ENCODE measurements around the gene FGD2. TPM values are rescaled to one million over a fixed set of nuclear protein-coding genes. Genes with fewer than 3 reads are reported as not detected.

Gene FGD2
- total RNA-seq, 1 experiment from 2014 or later: not detected

GRCh38 chr6:36999751-37000125, 5.7 kb upstream of the FGD2 start:
- H3K9me3 ChIP-seq (ENCODE audit: low read depth, low read length, poor library complexity, severe bottlenecking): no peaks in the 10 kb centered on the region
- intact Hi-C loops (cut with micrococcal nuclease; ENCODE audit: unreplicated experiment): no loop called here
- no peak overlapping the region for H3K27ac ChIP-seq (ENCODE audit: low read depth, low read length, poor library complexity, severe bottlenecking)
- no peaks in the 10 kb centered on the region for H3K27me3 ChIP-seq (replicated peaks; ENCODE audit: insufficient read depth, low read depth, low read length, poor library complexity)
- H3K4me1 ChIP-seq (ENCODE audit: insufficient read depth, low read length, poor library complexity, severe bottlenecking): no peaks in the 10 kb centered on the region
- POLR2A ChIA-PET (ENCODE audit: low non-redundant PET): no interaction called here
- TF ChIP-seq, protein P1, sequence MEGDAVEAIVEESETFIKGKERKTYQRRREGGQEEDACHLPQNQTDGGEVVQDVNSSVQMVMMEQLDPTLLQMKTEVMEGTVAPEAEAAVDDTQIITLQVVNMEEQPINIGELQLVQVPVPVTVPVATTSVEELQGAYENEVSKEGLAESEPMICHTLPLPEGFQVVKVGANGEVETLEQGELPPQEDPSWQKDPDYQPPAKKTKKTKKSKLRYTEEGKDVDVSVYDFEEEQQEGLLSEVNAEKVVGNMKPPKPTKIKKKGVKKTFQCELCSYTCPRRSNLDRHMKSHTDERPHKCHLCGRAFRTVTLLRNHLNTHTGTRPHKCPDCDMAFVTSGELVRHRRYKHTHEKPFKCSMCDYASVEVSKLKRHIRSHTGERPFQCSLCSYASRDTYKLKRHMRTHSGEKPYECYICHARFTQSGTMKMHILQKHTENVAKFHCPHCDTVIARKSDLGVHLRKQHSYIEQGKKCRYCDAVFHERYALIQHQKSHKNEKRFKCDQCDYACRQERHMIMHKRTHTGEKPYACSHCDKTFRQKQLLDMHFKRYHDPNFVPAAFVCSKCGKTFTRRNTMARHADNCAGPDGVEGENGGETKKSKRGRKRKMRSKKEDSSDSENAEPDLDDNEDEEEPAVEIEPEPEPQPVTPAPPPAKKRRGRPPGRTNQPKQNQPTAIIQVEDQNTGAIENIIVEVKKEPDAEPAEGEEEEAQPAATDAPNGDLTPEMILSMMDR (conservative IDR thresholded peaks at IDR 0.05; ENCODE audit: low read depth, low read length): no peak
- no peak for TF ChIP-seq EZH2 (IDR thresholded peaks at IDR 0.05; ENCODE audit: borderline replicate concordance, low read depth, low read length, poor library complexity, severe bottlenecking)
- H3K4me3 ChIP-seq (ENCODE audit: low read depth, low read length, poor library complexity, severe bottlenecking): no peak overlapping the region
- CTCF ChIA-PET: no interaction called here
- DNase-seq (ENCODE audit: low spot score): no peak
- no TSS peak for BruUV-seq (replicated peaks)
- no peaks in the 10 kb centered on the region for H3K36me3 ChIP-seq (ENCODE audit: insufficient read depth, low read length, poor library complexity, severe bottlenecking)

DNA sequence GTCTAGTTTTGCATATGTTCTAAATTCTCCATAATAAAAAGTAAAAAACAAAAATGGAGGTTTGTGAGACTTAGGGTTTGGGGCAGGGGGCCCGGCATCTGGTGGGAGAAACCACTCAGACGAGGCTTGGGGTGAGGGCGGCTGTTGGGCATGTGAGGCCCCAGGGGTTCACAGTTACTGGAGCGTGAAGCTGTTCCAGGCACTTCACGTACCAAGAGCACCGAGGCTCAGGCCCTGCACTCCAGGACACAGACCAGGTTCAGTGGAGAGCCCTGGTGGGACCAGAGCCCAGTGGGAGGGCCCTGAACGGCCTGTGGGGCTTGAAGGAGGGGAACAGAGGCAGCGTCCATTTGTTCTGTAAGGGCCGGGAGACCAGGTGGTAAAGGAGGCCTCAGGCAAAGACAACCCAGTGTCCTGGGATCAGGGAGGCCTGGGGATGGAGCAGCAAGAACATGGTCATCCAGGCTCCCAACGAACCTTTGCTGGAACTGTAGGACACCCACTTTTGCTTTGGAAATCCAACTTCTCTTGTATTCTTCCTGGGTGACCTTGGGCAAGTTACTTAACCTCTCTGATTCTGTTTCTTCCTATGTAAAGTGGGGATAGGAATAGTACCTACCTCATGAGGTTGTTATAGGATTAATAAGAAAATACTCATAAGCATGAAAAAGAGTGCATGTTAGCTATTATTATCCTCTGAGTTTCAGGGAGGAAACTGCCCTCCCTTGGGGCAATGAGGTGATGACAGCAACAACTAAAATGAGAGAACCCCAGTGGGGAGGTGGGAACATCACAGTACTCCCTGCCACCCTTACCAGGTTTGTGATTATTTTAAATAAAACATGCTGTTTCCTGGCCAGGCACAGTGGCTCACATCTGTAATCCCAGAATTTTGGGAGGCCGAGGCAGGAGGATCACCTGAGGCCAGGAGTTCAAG, 1.1 kb upstream of the FGD2 start:
- intact Hi-C loops (cut with micrococcal nuclease; ENCODE audit: unreplicated experiment): no loop called here
- Histone ChIP-seq H3K4me1 (ENCODE audit: insufficient read depth, low read length, poor library complexity, severe bottlenecking) (no peaks in the 10 kb centered on the region), H3K27me3 (replicated peaks; ENCODE audit: insufficient read depth, low read depth, low read length, poor library complexity) (no peaks in the 10 kb centered on the region), H3K36me3 (ENCODE audit: insufficient read depth, low read length, poor library complexity, severe bottlenecking) (no peaks in the 10 kb centered on the region), H3K9me3 (ENCODE audit: low read depth, low read length, poor library complexity, severe bottlenecking) (no peaks in the 10 kb centered on the region), H3K4me3 (ENCODE audit: low read depth, low read length, poor library complexity, severe bottlenecking) (no peak overlapping the region), H3K27ac (ENCODE audit: low read depth, low read length, poor library complexity, severe bottlenecking) (no peak overlapping the region)
- ChIA-PET CTCF (no interaction called here), POLR2A (ENCODE audit: low non-redundant PET) (interaction anchor here (0.6 kb wide), 1 partner anchor 25 kb away, joined by 3 read pairs; no protein-coding TSS in a partner anchor)
- DNase-seq (ENCODE audit: low spot score): no peak
- BruUV-seq (replicated peaks): no TSS peak
- TF ChIP-seq EZH2 (IDR thresholded peaks at IDR 0.05; ENCODE audit: borderline replicate concordance, low read depth, low read length, poor library complexity, severe bottlenecking): no peak
- TF ChIP-seq, protein P1 (conservative IDR thresholded peaks at IDR 0.05; ENCODE audit: low read depth, low read length): no peak

DNA sequence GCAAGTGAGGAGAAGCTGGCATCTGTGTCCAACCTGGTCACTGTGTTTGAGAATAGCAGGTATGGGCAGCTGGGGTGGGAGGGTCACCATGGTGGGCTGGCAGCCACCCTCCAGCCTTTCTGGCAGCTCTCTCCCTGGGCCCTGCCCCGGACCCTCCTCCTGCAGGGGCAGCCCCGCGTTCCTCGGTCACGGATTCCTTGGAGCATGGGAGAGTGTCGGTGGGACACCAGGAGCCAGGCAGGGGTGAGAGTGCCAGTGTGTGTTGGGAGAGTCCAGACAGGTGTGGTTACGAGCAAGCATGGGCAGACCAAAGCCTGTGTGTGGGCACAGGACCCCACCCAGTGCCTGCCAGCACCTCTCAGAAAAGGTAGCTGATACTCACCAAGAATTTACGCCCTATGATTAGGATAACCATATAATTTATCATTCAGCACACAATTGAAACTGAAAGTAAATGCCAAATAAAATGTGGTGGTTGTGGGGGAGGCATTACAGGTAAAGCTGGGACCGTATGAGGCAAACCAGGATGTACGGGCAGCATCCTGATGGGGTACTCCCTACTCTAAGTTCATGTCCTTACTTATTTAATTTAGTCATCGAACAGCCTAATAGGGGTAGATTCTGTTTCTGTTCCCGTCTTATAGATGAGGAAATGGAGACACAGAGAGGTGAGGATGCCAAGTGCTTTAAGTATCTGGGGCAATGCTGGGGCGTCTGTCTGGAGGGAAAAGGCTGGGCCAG, 542 bp downstream of the FGD2 start:
- CTCF ChIA-PET: interaction anchor here (1.3 kb wide), 1 partner anchor 12 kb away, joined by 6 read pairs; no protein-coding TSS in a partner anchor
- no peak overlapping the region for H3K27ac ChIP-seq (ENCODE audit: low read depth, low read length, poor library complexity, severe bottlenecking)
- BruUV-seq (replicated peaks): no TSS peak
- H3K36me3 ChIP-seq (ENCODE audit: insufficient read depth, low read length, poor library complexity, severe bottlenecking): no peaks in the 10 kb centered on the region
- intact Hi-C loops (cut with micrococcal nuclease; ENCODE audit: unreplicated experiment): no loop called here
- no peaks in the 10 kb centered on the region for H3K27me3 ChIP-seq (replicated peaks; ENCODE audit: insufficient read depth, low read depth, low read length, poor library complexity)
- DNase-seq (ENCODE audit: low spot score): no peak
- POLR2A ChIA-PET (ENCODE audit: low non-redundant PET): no interaction called here
- no peaks in the 10 kb centered on the region for H3K9me3 ChIP-seq (ENCODE audit: low read depth, low read length, poor library complexity, severe bottlenecking)
- no peak for TF ChIP-seq EZH2 (IDR thresholded peaks at IDR 0.05; ENCODE audit: borderline replicate concordance, low read depth, low read length, poor library complexity, severe bottlenecking)
- TF ChIP-seq, protein P1 (conservative IDR thresholded peaks at IDR 0.05; ENCODE audit: low read depth, low read length): no peak
- no peaks in the 10 kb centered on the region for H3K4me1 ChIP-seq (ENCODE audit: insufficient read depth, low read length, poor library complexity, severe bottlenecking)
- no peak overlapping the region for H3K4me3 ChIP-seq (ENCODE audit: low read depth, low read length, poor library complexity, severe bottlenecking)
